Activated CD8-positive, alpha-beta memory T cell treated with anti-CD3 and anti-CD28 coated beads, Interleukin-2, amount 50 U/mL, for 24 hours (primary cell): Measurements from ENCODE around the gene CDA.
A peak's percentile ranks its signal among the peaks of the same experiment; 100 is the strongest.

Experiments used
- DNase-seq: peaks from one replicate; pipeline ENCODE4 v3.0.0-alpha.2; 2020; ENCODE audit errors: extremely low read depth

The CDA gene

DNA sequence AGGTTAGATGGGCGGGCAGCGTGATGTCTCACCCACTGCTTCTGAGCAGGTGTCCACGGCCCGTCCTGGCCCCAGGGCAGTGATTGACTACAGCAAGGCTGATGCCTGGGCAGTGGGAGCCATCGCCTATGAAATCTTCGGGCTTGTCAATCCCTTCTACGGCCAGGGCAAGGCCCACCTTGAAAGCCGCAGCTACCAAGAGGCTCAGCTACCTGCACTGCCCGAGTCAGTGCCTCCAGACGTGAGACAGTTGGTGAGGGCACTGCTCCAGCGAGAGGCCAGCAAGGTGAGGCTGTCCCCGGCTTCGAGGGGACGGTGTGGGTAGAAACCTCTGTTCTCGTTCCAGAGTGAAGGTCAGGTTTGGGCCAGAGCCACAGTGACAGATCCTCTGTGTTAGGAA lies 60.0 kb downstream of the CDA start:
- no peak for DNase-seq

DNA sequence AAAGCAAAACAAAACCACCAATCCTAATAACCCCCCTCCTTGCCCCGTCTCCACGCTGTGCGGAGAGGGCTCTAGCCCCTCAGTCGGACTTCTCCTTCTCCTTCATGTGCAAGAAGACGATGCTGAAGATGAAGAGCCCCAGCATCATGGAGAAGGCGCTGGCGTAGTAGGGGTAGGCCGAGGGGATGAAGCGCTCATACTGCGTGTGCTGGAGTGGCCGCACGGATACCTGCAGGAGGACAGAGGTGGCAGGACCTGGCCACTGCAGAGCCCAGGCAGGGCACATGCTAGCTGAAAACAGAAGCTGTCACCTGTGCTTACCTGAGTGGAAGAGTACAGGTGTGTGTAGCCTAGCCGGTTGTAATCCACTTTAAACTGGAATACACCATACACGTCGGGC lies 63.4 kb downstream of the CDA start:
- no peak for DNase-seq

- DNase-seq = no peak
Observed at GRCh38 chr1:20654104-20654690, 65.3 kb downstream of the CDA start.

- DNase-seq = no peak
Observed at GRCh38 chr1:20657024-20657423, 68.1 kb downstream of the CDA start.

DNA sequence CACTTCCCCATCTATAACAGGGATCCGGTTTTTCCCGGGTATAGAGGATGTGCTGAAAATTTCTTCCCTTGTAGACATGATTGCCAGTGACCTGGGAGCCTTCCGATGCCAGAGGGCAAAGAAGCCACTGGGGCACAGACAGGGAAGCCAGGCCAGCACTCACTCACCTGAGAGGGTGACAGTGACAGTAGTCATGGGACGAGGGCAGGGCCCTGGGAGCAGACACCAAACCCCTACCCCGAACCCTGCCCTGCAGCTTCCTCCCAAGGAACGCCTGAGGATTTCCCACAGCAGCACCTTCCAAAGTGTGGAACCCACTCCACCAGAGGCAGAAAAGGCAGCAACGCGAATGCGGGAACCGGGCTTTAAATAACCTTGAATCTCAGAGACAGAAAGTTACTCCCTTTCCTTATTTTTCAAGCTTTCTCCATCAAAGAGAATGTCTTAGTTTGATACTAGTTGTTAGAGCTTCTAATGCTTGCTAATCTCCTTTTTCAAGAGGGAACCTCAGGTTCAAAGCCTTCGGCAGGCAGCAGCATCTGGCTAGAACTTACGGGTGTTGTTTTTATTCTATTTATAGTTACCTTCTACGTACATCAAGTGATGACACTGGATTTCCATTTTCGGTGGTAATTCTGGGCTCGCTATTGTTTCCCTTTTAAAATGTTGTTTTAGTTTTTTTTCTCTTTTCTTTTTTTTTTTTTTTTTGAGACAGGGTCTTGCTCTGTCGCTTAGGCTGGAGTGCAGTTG lies 69.4 kb downstream of the CDA start:
- no peak for DNase-seq

DNA sequence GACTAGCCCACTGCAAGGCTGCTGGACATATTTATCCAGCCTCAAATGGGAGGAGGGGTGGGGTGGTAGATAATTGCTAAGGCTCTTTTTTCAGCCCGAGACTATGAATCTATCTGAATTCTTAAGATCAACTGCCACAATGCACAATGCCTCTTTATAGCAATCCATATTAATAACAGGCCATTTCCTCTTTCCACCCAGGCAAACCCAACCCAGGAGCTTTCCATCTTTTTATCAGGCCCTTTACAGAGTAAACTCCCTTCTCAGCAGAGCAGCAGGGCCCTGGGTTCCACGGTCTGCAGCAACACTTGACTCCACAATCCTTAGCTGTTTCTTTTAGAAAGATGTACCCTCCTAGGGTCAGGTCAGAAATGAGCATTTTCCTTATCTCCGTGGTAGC lies 71.5 kb downstream of the CDA start:
- no peak for DNase-seq

GRCh38 chr1:20660847-20661206 lies 71.9 kb downstream of the CDA start:
- DNase-seq = no peak

DNA sequence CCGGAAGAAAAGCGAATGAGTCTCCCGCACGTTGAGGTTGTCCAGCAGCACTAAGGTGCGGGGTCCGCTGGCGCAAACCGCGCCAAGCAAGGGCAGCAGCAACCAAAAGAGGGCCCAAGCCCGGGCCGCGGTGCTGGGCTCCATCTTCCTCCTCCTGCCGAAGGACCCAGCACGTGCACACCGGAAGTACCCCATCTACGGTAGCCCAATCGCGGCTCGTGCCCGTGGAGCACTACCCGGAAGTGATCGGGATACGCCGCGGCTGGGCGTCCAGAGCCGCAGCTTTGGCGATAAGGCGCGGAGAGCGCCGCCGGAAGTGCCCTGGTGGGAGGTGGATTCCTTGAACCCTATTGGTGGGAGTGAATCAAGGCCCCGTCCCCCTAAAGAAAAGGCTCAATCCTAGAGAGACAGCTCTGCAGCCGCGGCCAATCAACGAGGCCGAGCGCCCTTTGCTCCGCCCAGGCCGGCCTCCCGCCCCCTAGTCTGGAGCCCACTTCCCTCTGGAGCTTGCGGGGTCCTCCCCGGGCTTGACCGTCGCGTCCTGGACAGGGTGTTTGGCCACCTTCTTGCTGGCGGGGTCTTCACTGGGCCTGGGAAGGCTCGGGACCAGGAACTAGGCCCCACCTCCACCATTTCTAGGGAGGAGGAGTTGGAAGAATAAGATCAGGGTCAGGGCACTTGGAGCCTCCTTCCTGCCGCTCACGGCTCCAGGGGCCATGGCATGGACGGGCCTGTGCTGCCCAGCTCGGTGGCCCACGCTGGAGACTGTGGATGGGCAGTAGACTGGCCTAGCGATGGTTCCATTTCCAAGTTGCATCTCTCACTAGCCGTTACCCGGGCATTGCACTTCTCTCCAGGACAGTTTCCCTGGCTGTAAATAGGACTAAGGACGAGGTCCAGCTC lies 72.6 kb downstream of the CDA start, which contains the start of gene DDOST:
Gene DDOST (minus strand): TSS at position 163 of the 903 bp plus-strand sequence. CDS start 19 bp downstream, at position 144.
- DNase-seq = peak; percentile 90

DNA sequence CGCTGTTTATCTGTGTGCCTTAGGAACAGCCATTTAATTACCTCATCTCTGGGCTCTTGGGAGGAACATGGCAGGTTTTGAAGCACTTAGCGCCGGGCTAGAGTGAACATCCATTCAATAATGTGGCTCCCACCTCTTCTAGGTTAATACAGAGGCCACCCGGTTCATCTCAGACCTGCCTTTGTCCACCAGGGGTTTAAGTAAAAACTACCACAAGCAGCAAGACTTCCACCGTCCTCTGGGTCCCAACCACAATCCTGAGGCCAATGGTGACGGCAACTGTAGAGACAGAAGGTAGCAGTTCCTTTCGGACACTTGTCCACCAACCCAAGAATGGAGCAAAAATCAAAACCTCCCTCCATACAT lies 73.2 kb downstream of the CDA start:
- DNase-seq = no peak

DNA sequence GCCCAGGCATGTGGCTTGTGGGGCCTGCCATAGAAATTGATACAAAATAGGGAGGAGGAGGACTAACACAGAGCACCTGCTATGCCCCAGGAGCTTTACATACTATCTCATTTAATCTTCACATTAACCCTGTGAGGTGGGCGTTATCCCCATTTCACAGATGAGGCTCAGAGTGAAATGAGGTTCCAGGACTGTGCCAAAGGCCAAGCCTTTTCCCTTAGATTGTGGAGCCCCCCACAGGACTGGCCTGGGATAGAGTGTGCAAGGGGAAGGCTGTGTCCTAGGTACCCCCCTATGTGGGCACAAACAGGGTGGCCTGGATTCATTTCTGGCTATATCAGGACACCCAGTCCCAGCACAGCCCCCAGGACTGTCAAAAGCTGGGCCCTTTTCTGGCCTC lies 74.5 kb downstream of the CDA start:
- DNase-seq = no peak

GRCh38 chr1:20663969-20664715 lies 75.2 kb downstream of the CDA start:
- no peak for DNase-seq

DNA sequence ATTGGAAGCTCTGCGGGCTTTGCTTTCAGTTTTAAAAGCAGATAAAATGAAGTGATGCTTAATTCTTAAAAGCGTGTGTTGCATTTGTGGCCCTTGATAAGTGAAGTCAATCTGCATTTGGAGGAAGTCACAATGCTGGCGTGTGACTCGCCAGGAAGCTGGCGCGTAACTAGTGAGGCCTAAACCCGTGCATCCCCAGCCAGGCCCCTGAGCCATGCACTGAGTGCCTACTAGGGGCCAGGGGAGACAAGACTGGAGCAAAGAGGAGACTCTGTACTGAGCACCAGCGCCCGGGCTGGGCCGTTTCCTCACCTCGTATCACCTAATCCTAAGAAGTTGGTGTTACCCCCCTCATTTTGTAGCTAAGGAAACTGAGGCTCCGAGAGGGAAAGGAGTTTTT lies 76.8 kb downstream of the CDA start:
- no peak for DNase-seq

GRCh38 chr1:20666146-20666545 lies 77.2 kb downstream of the CDA start:
- DNase-seq = no peak

DNA sequence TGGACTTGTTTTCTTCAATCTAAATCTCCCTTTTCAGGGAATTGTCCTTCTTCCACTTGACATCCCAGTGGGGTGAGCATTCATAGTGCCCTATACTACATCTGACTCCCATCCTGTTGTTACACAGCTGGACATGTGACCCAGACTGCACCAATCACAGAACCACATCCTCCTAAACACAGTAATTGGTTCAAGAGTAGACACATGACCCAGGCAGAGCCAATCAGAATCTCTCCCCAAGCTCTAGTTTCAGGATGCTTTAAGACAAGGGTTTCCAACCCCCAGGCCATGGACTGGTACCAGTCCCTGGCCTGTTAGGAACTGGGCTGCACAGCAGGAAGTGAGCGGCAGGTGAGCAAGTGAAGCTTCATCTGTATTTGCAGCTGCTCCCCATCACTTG lies 77.9 kb downstream of the CDA start:
- no peak for DNase-seq
